HG02970 (cell line): ENCODE results near the gene OSTC.

Experiments
- ATAC-seq: cut with Tn5 transposase; IDR thresholded peaks from one replicate; pipeline ENCODE4 v1.9.1; 2021; ENCODE audit warnings: mild to moderate bottlenecking, moderate library complexity, moderate number of reproducible peaks; ENCODE audit not compliant: unreplicated experiment, low FRiP score

The OSTC gene

DNA sequence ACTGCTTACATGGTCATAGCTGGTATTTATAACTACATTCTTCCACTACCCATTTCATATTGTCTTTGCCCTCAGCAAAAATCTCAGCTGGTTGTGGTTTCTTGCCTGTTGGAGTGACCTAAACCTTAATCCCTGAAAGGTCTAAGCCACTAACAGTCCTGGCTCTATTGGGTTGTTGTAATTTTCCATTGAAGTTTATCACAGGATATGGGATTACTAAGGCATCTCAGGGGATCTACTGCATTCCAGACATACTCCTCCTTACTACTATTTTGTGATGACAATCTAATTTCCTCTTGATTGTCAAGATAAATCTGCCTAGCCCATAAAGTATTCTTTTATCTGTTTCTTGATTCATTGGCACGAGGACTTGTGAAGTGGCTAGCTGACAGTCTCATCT lies 6.2 kb upstream of the OSTC start:
- no peak for ATAC-seq

DNA sequence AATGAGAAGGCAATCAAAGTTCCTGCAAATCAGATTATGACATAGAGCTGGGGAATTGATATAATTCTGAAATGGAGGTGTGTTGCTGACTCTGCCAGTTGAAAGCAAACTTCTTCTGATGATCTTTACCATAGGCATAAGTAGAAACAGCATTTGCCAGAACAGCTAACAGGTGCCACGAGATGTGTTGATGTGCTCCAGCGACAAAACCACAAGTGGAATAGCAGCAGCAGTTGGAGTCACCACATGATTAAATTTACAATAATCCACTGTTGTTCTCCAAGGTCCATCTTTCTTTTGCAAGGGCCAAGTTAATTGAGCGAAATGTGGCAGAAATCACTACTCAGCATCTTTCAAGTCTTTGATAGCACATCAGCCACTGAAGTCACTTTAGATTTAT lies 3.7 kb upstream of the OSTC start:
- ATAC-seq, result no peak

DNA sequence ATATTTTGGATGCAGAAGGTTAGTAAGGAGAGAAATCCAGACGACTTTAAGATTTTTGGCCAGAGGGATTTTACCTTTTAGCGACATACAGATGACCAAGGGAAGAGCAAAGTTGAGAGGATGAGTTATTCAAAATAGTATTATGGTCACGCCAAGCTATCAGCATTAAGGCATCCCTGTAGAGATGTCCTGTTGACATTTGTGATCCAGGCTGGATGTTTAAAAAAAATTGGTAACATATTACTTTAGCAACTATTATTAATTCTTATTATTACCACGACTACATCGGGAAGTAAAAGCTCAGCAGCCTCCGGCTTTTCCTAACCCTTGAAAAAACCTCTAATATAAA lies 562 bp upstream of the OSTC start:
- ATAC-seq, result peak; percentile 4

- peak; percentile 2 for ATAC-seq
These were observed 804 bp downstream of the OSTC start for GRCh38 chr4:108651014-108651791.

DNA sequence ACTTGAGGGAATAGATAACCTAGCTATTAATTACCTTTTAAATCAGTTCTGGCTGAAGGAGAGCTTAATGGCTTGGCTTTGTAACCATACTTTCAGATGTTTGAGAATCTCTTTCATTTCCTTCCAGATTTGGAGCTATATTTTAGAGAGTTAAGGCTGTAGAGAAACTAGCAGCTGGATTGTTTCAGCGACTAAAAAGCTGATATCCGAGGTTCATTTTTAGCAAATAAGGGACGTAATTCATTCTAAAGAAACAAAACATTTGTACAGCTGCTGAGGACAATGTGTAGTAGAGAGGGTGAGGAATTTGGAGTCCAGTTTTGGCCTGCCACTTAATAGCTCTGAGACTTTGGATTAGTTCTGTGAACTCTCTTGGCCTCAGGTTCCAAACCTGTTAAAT lies 12.2 kb downstream of the OSTC start:
- no peak for ATAC-seq

DNA sequence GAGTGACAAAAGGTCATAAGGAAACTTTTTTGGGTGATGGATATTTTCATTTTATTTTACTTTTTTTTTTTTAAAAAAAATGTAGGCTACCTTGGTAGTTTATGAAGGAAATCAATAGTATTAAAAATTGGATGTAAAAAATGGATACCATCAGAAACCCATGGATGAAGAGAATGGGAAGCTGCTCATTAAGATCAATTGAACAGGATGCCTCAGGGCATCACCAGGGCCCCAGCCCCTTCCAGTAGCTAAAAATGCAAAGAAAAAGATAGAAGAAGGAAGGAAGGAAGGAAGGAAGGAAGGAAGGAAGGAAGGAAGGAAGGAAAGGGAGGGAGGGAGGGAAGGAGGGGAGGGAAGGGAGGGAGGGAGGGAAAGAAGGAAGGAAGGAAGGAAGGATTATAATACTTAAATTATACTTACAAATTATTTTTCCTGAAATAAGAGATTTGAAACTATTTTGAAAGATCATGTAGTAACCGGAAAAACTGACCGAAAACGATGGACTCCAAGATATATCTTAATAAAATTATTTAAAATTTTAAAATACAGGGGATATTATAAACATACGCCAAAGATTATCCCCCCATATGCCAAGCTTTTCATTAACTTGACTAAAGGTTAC lies 24.1 kb downstream of the OSTC start:
- ATAC-seq, result no peak

DNA sequence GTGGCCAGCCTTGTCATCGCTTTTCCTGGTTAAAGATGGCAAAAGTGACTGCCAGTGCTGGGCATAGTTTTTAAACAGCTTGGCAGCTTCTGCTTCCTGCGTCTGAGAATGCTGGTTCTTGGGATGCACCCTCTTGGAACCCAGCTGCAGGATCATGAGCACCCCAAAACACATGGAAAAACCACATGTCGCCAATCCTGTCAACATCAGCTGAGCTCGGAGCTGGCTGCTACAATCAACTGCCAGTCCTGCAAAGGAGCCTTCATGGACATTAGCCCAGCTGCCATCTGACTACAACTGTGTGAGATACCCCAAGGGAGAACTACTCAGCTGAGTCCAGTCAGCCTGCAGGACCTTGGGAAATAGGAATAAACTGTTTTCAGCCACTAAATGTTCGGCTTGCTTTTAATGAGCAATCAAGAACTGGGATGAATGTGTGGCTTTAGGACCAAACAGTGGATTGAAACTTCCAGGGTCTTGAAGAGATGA lies 31.0 kb downstream of the OSTC start:
- ATAC-seq, result no peak

- no peak for ATAC-seq
These were observed 33.1 kb downstream of the OSTC start for GRCh38 chr4:108683479-108683878.

GRCh38 chr4:108685036-108685686 lies 34.8 kb downstream of the OSTC start:
- no peak for ATAC-seq

- ATAC-seq, result no peak
These were observed 40.3 kb downstream of the OSTC start for GRCh38 chr4:108690738-108691137.

DNA sequence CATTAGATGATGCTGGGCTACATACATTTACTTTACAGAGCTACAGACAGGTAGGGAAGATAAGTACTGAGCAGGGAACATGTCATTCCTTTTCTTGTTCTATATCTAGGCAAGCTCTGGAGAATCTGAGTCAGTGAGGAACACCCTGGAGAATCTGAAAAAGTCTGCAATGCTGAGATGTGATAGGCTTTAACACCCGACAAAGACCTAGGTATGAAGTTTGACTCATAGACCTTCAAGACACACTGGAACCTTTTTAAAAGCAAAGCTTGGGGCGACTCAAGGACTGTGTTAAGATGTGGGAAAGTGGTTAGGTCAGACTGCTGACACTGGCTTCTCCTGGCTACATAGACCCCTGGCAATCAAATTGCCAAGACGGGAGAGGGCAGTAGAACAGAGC lies 42.8 kb downstream of the OSTC start:
- no peak for ATAC-seq

GRCh38 chr4:108693819-108694218 lies 43.4 kb downstream of the OSTC start:
- ATAC-seq, result no peak

DNA sequence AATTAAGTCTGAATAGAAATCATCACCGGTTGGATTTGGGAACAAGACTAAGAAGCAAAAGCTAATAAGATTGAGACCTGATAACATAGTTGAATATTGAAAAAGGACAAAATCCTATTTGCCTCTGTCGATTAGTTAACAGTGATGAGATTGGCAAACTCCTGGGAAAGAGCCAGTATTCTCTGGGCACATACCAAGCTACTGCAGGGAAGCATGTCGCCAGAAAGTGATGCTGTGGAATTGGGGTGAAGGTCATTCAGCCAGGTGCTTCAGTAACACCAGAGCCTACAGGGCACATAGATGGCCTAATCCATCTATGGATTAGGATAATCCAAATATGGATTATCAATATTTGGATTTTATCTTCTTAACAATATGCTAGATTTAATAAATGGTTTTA lies 44.0 kb downstream of the OSTC start:
- no peak for ATAC-seq

- no peak for ATAC-seq
These were observed 44.7 kb downstream of the OSTC start for GRCh38 chr4:108695062-108695461.

DNA sequence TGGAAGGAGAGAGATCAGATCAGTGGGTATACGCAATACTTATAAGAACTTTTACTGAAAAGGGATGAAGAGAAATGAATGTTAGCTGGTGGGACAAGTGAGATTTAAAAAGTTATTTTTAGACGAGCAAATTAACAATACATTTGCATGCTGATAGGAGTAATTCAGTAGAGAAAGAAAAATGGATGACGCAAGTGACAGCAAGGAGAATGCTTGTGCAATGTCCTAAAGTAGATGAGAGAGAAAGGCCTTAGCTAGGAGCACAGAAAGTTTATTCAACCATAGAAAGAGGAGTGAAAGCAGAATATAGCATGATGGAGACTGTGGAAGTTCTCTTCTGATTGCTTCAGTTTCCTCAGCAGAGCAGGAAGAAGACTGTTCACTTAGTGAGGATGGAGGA lies 45.8 kb downstream of the OSTC start:
- ATAC-seq, result no peak

- no peak for ATAC-seq
These were observed 49.8 kb downstream of the OSTC start for GRCh38 chr4:108700081-108700757.

- no peak for ATAC-seq
These were observed 52.6 kb downstream of the OSTC start for GRCh38 chr4:108702960-108703359.

DNA sequence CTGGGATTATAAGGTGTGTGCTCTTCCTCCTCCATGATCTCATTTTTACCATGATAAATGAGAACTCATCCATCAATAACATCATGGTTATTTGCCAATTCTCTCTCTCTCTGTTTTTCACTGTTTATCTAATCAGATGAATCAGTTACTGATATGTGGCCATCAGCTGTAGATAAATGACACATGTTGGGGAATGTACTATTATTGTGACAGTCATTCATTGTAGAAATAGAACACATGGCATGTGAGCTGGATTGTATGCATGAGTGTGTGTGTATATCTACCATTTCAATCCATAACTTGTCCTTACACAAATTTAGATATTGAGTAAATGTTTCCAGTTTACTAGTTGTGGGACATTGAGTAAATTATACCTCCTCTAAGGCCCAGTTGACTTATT lies 53.0 kb downstream of the OSTC start:
- ATAC-seq, result no peak

GRCh38 chr4:108703966-108704365 lies 53.6 kb downstream of the OSTC start:
- ATAC-seq, result no peak

- ATAC-seq, result no peak
These were observed 55.9 kb downstream of the OSTC start for GRCh38 chr4:108706289-108706688.

DNA sequence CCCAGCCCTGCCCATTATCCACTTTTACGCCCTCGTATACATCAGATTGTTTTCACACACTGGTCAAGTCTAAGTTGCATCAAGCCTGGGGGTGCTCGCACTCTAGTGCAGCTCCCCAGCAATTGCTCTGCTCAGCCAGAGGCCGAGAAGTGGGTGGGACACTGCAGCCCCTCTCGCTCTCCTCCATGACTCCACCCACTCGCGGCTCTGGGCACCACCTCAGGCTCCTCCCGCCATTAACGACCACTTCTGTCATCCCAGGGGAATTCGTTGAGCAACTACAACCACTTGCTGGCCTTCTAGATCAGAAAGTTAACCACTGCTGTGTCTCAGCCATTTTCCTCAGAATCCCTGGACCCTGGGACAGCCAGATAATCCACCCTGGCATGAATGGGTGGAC lies 58.8 kb downstream of the OSTC start:
- no peak for ATAC-seq
